ENCODE results near the gene JDP2. TPM values are rescaled to one million over a fixed set of nuclear protein-coding genes. Genes with fewer than 3 reads are reported as not detected.
A peak's percentile ranks its signal among the peaks of the same experiment; 100 is the strongest.

JDP2 gene
- polyA plus RNA-seq, 1 experiment, result 83.8 TPM

DNA sequence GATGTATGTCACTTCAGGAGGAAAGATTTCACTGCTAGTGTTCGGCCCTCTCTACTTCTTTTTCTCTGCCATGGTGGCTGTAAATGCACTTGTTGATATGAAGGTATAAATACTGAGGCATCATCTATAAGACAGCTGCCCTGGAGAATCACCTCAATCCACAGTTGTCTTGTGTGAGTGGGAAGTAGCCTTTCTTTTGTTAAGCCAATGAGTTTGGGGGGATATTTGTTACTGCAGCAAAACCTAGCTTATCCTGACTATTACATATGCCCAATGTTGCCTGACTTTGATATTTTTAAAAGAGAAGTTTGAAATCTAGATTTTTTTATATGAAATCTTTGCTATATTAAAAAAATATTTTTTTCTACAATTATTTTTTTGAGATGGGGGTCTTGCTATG lies 3.3 kb upstream of the JDP2 start:
- H3K4me3 ChIP-seq (ENCODE audit: low read depth, low read length), result no peak overlapping the region
- DNase-seq (ENCODE audit: low read depth), result no peak
- H3K36me3 ChIP-seq (ENCODE audit: control insufficient read depth, insufficient read depth, low read length), result no peaks in the 10 kb centered on the region
- no peaks in the 10 kb centered on the region for H3K27me3 ChIP-seq (ENCODE audit: control insufficient read depth, insufficient read depth, low read length)
- ChIA-PET CTCF (no interaction called here), POLR2A (no interaction called here)
- TF ChIP-seq, protein P1, sequence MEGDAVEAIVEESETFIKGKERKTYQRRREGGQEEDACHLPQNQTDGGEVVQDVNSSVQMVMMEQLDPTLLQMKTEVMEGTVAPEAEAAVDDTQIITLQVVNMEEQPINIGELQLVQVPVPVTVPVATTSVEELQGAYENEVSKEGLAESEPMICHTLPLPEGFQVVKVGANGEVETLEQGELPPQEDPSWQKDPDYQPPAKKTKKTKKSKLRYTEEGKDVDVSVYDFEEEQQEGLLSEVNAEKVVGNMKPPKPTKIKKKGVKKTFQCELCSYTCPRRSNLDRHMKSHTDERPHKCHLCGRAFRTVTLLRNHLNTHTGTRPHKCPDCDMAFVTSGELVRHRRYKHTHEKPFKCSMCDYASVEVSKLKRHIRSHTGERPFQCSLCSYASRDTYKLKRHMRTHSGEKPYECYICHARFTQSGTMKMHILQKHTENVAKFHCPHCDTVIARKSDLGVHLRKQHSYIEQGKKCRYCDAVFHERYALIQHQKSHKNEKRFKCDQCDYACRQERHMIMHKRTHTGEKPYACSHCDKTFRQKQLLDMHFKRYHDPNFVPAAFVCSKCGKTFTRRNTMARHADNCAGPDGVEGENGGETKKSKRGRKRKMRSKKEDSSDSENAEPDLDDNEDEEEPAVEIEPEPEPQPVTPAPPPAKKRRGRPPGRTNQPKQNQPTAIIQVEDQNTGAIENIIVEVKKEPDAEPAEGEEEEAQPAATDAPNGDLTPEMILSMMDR (IDR thresholded peaks at IDR 0.05; ENCODE audit: insufficient read depth, low read depth, low read length), result no peak

DNA sequence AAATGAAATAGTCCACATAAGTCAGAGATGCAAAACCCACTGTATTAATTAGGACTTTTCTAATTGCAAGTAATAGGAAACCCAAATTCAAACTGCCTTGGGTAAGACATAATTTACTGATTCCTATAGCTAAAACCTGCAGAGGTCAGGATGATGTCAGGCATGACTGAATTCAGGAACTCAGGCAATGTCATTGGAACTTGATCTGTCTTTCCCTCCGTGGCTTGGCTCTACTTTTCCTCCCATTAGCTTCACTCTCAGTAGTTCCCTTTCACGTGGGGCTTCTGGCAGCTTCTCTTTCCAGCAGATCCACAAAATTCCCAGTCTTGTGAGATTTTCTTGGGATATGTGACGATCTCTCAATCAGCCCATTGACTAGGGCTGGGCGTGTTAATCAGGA lies 2.4 kb upstream of the JDP2 start:
- no peaks in the 10 kb centered on the region for H3K27me3 ChIP-seq (ENCODE audit: control insufficient read depth, insufficient read depth, low read length)
- DNase-seq (ENCODE audit: low read depth), result no peak
- H3K36me3 ChIP-seq (ENCODE audit: control insufficient read depth, insufficient read depth, low read length), result no peaks in the 10 kb centered on the region
- TF ChIP-seq, protein P1 (IDR thresholded peaks at IDR 0.05; ENCODE audit: insufficient read depth, low read depth, low read length), result no peak
- ChIA-PET CTCF (interaction anchor here (0.8 to 1.4 kb wide), 3 partner anchors 63 to 118 kb away, joined by 3 to 4 read pairs (median 3); no protein-coding TSS in a partner anchor), POLR2A (no interaction called here)
- H3K4me3 ChIP-seq (ENCODE audit: low read depth, low read length), result no peak overlapping the region

DNA sequence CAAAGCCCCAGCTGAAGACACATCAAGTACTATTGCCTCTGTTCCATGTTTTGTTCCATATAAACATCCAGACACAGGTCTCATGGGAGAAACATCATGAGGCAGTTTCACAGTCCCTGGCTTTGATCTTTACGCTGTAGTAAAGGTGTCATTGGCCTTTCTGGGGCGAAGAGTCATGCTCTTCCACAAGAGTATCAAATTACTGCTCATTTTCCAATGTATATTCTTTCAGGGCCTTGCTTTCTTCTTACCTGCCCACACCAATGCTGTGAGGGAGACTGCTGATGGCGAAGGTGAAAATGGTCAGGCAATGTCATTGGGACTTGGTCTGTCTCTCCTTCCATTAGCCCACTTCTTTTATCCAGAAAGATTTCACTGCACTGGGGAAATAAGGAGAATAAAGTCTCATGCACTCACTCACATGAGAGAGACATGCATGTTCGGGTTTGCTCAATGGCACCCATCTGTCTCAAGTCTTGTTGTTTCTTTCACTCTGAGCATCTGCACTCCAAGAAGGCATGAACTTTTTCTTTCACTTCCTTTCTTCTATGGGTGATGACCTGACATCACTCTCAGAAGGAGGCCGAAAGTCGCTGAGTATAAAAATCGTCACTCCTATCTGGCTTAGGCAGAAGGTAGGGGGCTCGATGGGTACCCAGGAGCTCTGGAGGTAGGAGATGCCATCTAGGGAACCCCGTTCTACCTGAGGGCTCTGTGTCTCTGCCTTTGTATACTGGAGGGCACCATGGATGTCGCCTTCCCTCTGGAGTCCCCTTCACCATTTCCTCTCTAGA lies 1.3 kb upstream of the JDP2 start:
- no peak for DNase-seq (ENCODE audit: low read depth)
- Histone ChIP-seq H3K4me3 (ENCODE audit: low read depth, low read length) (no peak overlapping the region), H3K27me3 (ENCODE audit: control insufficient read depth, insufficient read depth, low read length) (no peaks in the 10 kb centered on the region), H3K36me3 (ENCODE audit: control insufficient read depth, insufficient read depth, low read length) (no peaks in the 10 kb centered on the region)
- TF ChIP-seq, protein P1 (IDR thresholded peaks at IDR 0.05; ENCODE audit: insufficient read depth, low read depth, low read length), result no peak
- CTCF ChIA-PET, result interaction anchor here (0.8 to 4.9 kb wide), 4 partner anchors 62 to 119 kb away, joined by 3 to 32 read pairs (median 4); no protein-coding TSS in a partner anchor
- POLR2A ChIA-PET, result no interaction called here

DNA sequence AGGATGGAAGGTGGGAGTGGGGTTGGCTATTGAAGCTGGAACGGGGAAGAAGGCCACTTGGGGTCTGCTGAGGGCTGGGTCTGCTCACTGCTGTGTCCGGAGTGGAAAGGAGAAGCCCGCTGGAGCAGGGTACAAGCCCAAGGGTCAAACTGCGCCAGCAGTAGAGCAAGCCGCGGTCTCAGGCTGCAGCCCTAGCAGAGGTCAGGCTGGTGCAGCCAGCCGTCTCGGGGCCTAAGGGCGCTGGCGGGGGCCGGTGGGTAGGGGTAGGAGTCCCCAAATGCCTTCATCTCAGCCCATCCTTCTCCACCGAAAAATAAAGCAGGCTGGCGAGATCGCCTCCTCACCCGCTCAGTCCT lies 718 bp upstream of the JDP2 start:
- Histone ChIP-seq H3K36me3 (ENCODE audit: control insufficient read depth, insufficient read depth, low read length) (peaks cover 2% of the 10 kb centered on the region), H3K4me3 (ENCODE audit: low read depth, low read length) (peak overlapping the region; percentile 84), H3K27me3 (ENCODE audit: control insufficient read depth, insufficient read depth, low read length) (no peaks in the 10 kb centered on the region)
- DNase-seq (ENCODE audit: low read depth), result no peak
- TF ChIP-seq, protein P1 (IDR thresholded peaks at IDR 0.05; ENCODE audit: insufficient read depth, low read depth, low read length), result no peak
- ChIA-PET CTCF (interaction anchor here (1.4 to 4.9 kb wide), 2 partner anchors 62 to 117 kb away, joined by 4 to 32 read pairs; no protein-coding TSS in a partner anchor), POLR2A (no interaction called here)

DNA sequence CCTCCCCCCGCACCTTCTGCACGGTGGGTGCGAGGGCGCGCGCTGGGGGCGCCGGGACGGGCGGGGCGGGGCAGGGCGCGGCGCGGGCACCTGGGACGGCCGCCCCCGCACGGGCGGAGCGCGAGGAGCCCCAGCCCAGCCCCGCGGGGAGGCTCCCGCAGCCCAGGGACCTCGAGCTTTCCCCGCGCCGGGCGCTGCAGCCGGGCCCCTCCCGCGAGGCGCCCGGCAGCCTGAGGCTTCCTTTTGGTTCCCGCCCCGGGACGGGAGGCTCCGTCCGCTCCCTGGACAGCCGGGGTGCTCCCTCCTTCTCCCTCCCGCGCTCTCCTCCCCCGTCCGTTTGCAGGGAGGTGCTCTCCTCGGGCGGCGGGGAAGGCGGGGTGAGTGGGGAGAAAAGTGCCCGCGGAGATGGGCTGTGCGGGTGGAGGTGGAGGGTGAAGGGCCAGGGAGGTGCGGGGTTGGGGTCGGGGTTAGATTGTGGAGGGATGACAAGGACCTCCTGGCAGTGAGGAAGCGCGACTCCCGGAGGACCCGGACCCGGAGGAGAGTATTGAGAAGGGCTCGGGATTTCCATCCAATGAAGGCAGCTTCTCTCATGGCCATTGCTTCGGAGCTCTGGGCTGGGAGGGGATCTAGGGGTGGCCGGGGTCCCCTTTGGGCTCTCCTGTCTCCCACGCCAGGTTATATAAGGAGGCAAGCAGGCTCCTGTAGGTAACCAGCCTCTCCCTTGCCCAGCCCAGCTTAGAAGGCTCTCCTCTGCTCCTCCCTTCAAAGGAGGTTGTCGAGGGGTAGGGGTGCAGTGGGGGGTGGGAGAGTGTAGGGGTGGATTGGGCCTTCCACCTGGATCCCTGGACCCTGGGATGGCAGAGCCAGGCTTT lies 645 bp downstream of the JDP2 start:
- TF ChIP-seq, protein P1 (IDR thresholded peaks at IDR 0.05; ENCODE audit: insufficient read depth, low read depth, low read length), result no peak
- H3K27me3 ChIP-seq (ENCODE audit: control insufficient read depth, insufficient read depth, low read length), result no peaks in the 10 kb centered on the region
- H3K4me3 ChIP-seq (ENCODE audit: low read depth, low read length), result peak overlapping the region; percentile 84
- POLR2A ChIA-PET, result no interaction called here
- CTCF ChIA-PET, result interaction anchor here (0.7 to 4.9 kb wide), 7 partner anchors 12 to 300 kb away, joined by 3 to 32 read pairs (median 4); no protein-coding TSS in a partner anchor
- no peak for DNase-seq (ENCODE audit: low read depth)
- peaks cover 4% of the 10 kb centered on the region for H3K36me3 ChIP-seq (ENCODE audit: control insufficient read depth, insufficient read depth, low read length)
